NCI-H2227 (cell line): ENCODE results near the gene ZNF205.
"Not testable (repeated sequence)": the region's sequence is repeated elsewhere in the genome, so short reads cannot be mapped to it uniquely, and the experiment has no call there.

Experiments
- DNase-seq: peaks from one replicate; lab custom pipeline; 2025; ENCODE audit not compliant: unreplicated experiment; lab: John Stamatoyannopoulos, UW

ZNF205 gene

GRCh38 chr16:3129137-3130131 lies 17.0 kb downstream of the ZNF205 start:
- peak; percentile 89 for DNase-seq

DNA sequence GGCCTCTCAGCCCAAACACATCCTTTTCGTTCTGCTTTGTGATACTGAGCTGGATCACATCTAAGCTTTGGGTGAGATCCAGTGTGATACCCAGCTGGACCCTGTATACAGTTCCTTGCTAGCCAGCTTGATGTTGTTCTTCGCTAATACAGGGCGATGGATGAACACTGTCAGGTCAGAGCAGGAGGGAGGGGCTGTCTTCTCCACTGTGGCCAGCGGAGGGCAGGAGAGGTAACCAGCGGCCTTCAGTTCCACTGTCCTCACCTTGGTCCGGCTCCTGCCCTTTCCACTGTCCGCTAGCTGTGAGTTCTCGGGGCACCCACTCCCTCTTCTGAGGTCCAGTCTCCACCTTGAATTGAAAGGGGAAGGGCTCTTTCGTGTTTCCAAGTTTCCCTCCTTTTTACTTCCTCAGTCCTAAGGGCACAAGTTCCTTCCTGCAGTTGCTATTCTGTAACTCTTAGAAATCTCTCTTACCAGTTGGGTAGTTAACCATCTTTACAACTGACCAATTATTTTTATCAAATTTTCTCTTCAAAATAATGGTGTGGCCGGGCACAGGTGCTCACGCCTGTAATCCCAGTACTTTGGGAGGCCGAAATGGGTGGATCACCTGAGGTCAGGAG lies 19.5 kb downstream of the ZNF205 start:
- peak; percentile 65 for DNase-seq

DNA sequence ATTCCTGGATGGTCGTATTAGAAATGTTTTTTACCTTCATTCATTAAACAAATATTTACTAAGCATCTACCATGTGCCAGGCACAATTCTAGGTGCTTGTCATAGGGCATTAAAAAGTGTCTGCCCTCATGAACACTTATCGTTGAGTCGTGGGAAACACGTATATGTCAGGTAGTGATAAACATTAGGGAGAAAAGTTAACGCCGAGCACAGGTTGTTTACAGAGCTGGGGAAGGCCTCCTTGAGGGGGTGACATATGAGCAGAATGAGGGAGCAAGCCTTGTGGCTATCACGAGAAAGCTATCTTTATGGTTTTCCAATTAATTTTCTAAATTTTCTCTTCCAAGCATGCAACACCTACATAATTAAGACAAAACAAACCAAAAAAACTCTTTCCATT lies 21.5 kb downstream of the ZNF205 start:
- no peak for DNase-seq

DNA sequence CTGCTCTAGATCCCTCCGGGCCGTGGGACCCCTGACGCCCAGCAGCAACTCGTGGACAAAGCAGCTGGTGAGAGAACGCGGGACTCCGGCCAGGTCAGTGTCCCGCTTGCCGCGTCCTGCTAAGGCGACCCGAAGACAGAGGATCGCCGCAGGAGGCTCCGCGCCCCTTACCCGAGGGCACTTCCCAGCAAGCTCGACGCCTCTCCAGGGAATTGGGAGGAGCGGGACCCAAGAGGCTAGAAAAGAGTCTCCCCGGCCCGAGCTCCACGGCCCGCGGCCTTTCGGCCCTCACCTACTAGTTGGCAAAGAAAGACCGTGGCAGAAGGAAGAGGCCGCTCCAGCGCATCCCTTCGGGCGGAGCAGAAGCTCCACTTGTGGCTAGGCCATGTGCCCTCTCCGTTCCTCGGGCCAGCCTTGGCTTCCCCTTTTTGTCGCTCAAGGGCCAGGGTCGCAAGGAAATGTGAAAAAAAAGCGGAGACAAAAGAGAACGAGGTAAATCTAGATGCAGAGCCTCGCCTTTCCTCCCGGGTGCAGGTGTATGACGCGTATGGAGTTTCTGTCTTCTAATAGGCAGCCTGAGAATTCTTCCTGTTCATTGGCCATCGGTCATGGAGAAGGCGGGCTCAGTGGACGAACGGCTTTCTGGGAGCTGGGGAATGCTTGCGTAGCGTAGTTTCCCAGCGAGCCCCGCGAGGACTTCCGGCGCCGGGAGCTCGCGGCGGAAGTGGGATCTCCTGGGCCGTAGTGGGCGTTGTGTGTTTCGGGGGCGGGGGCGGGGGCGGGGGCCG lies 22.1 kb downstream of the ZNF205 start, which contains the start of gene ZNF213:
TSS of gene ZNF213 (plus strand) at position 692 of the 788 bp plus-strand sequence. CDS start 2,252 bp downstream, outside the sequence.
- DNase-seq, result peak; percentile 99

DNA sequence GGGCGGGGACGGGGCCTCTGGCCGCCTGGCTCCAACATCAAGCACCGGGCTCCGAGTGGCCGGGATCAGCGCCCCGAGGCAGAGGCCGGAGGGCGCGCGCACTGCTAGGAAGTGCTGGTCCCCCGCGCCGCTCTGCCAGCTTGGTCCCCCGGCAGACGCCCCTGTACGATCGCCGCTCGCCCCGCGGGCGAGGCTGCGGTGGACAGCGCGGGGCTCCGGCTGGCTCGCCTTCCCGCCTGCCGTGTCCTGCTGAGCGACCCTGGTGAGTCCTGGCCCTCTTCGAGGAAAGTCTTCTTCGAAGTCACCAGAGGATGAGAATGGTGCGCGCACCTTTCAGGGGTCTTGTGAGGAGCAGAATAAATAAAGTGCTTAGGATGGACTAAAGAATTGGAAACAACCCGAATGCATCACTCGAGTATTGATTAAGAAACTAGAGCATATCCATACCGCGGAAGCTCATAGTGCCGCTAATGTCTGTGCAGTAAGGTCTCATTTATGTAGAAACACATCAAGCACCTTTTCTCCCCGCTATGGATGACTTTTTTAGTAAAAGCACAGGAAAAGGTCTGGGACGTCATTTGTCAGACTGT lies 22.8 kb downstream of the ZNF205 start:
- DNase-seq, result no peak

GRCh38 chr16:3137267-3137666 lies 24.9 kb downstream of the ZNF205 start:
- no peak for DNase-seq

GRCh38 chr16:3138342-3138741 lies 26.0 kb downstream of the ZNF205 start:
- DNase-seq, result no peak

GRCh38 chr16:3138823-3139426 lies 26.5 kb downstream of the ZNF205 start:
- no peak for DNase-seq

GRCh38 chr16:3139561-3139960 lies 27.2 kb downstream of the ZNF205 start:
- DNase-seq, result not testable (repeated sequence)

GRCh38 chr16:3140603-3141427 lies 28.4 kb downstream of the ZNF205 start:
- no peak for DNase-seq

- DNase-seq, result no peak
These were observed 29.5 kb downstream of the ZNF205 start for GRCh38 chr16:3141781-3142311.

DNA sequence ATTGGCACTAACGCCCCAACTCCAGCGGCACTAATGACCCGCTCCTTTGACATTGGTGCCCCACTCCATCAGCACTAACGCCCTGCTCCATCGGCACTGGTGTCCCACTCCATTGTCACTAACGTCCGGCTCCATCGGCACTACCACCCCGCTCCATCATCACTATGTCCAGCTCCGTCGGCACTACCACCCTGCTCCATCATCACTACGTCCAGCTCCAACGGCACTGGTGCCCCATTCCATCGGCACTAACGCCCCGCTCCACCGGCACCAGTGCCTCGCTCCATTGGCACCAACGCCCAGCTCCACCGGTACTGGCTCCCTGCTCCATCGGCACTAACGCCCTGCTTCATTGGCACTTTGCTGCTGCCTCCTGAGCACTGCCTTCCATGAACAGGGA lies 29.9 kb downstream of the ZNF205 start:
- DNase-seq, result no peak

GRCh38 chr16:3142770-3143169 lies 30.4 kb downstream of the ZNF205 start:
- DNase-seq, result no peak

DNA sequence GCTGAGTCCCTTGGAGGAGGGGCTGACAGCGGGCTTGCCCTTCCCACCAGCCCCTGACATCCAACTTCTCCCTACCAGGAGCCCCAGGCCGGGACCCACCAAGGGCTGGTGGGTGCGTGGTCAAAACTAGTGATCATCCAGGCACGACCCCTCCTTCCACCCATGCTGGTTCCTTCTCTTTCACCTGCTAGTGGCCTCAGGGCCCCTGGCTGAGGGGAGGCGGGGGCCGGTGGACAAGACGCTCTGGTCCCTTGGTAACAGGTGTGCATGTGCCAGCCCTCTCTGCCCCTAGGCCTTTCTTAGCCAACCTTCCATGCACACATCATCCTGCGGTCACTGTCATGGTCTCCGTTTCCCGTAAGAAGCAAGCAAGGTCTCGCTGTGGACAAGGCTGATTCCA lies 30.8 kb downstream of the ZNF205 start:
- no peak for DNase-seq

- no peak for DNase-seq
These were observed 31.4 kb downstream of the ZNF205 start for GRCh38 chr16:3143598-3144320.

- no peak for DNase-seq
These were observed 32.1 kb downstream of the ZNF205 start for GRCh38 chr16:3144321-3144983.

DNA sequence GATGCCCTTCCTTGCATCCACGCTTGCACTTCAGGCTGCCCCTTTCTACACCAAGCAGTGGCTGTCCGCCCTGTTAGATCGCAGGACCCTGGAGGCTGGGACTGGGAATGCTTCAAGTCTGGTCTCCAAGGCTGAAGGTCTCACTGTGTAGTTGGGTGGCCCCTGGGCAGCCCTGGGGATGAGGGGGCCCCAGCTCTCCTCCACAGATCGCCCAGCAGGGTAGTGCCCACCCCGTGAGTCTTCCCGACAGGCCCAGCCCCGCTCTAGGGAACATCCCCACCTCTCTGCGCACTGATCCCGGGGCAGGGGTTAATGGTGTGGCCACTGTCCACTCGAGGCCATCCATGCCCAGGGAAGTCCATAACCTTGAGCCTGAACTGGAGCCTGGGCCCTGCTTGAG lies 32.8 kb downstream of the ZNF205 start:
- no peak for DNase-seq

- no peak for DNase-seq
These were observed 33.3 kb downstream of the ZNF205 start for GRCh38 chr16:3145660-3146059.
